GM12878 (cell line): Measurements from ENCODE around the gene PSRC1. TPM values are rescaled to one million over a fixed set of nuclear protein-coding genes. Genes with fewer than 3 reads are reported as not detected.

Experiments
- ATAC-seq: fragments of 200-7000 bp; cut with Tn5 transposase; 3 replicates; pipeline ENCODE4 v1.9.1; 2020; ENCODE audit warnings: mild to moderate bottlenecking, moderate library complexity
- BruUV-seq: library from RNA; stranded (reverse); fragments of 400-500 nt; replicated peaks from 2 replicates; lab custom pipeline; 2021; lab: Mats Ljungman, UMichigan
- CTCF ChIA-PET: fragments of 300-600 bp; sonication (Branson Sonifier 250); formaldehyde crosslinking; extraction: SDS; loops from one replicate; lab custom pipeline; 2021; ENCODE audit warnings: inconsistent platforms; lab: Yijun Ruan, JAX
- POLR2A ChIA-PET: fragments of 350-600 bp; formaldehyde crosslinking; extraction: SDS; loops from one replicate; lab custom pipeline; 2021; ENCODE audit warnings: inconsistent platforms; lab: Charles Lee
- RAD21 ChIA-PET: fragments of 300-600 bp; sonication (Branson Sonifier 250); formaldehyde crosslinking; loops from one replicate; lab custom pipeline; 2023; ENCODE audit warnings: antibody characterized with exemption; ENCODE audit not compliant: unreplicated experiment; lab: Charles Lee
- SMC1A ChIA-PET: fragments of 300-600 bp; sonication (Branson Sonifier 250); formaldehyde crosslinking; loops from one replicate; lab custom pipeline; 2023; ENCODE audit not compliant: unreplicated experiment, uncharacterized antibody; lab: Charles Lee
- DNase-seq: peaks from one replicate; pipeline ENCODE4 v3.0.0-alpha.2; 2011; ENCODE audit warnings: low read depth, low spot score
- FAIRE-seq: peaks from 3 replicates; lab custom pipeline; 2011; peaks lifted over from hg19 to GRCh38; lab: Jason Lieb, UNC
- H2AFZ ChIP-seq: 2 replicates; pipeline ENCODE4 v1.6.0; 2011; ENCODE audit warnings: low read depth, low read length, control low read depth; ENCODE audit not compliant: control insufficient read depth
- H3K27ac ChIP-seq: 2 replicates; pipeline ENCODE4 v1.5.1; 2011; ENCODE audit warnings: control low read depth; ENCODE audit not compliant: control insufficient read depth, insufficient read depth
- H3K27me3 ChIP-seq, 2 experiments: replicated peaks in 1 of 2; 2 replicates each; pipeline versions ENCODE4 v1.6.0 to v1.6.1; 2011; ENCODE audit warnings: low read length in 1 of 2; ENCODE audit not compliant: control insufficient read depth in 2 of 2, insufficient read depth in 2 of 2
- H3K36me3 ChIP-seq, 2 experiments: 2 replicates each; pipeline ENCODE4 v1.5.1; 2011; ENCODE audit warnings: low read length in 1 of 2; ENCODE audit not compliant: control insufficient read depth in 2 of 2, insufficient read depth in 2 of 2
- H3K4me1 ChIP-seq: 2 replicates; pipeline ENCODE4 v1.6.1; 2011; ENCODE audit warnings: mild to moderate bottlenecking, low read length, moderate library complexity, mixed read lengths; ENCODE audit not compliant: control insufficient read depth, insufficient read depth
- H3K4me2 ChIP-seq: 2 replicates; pipeline ENCODE4 v1.6.0; 2011; ENCODE audit warnings: control low read depth; ENCODE audit not compliant: control insufficient read depth, insufficient read depth
- H3K4me3 ChIP-seq: fragments of 200-600 bp; sonication (generic); 2 replicates; pipeline ENCODE4 v1.5.1; 2016
- H3K79me2 ChIP-seq: 2 replicates; pipeline ENCODE4 v1.6.0; 2011; ENCODE audit warnings: low read length; ENCODE audit not compliant: control insufficient read depth, insufficient read depth
- H3K9ac ChIP-seq: 2 replicates; pipeline ENCODE4 v1.8.0; 2011; ENCODE audit warnings: low read length, control low read depth, mixed read lengths; ENCODE audit not compliant: control insufficient read depth, insufficient read depth
- H3K9me3 ChIP-seq: replicated peaks from 3 replicates; pipeline ENCODE4 v1.5.1; 2011; ENCODE audit warnings: mild to moderate bottlenecking, low read length; ENCODE audit not compliant: control insufficient read depth, insufficient read depth
- H4K20me1 ChIP-seq: 2 replicates; pipeline ENCODE4 v1.6.0; 2011; ENCODE audit not compliant: control insufficient read depth, insufficient read depth
- FOXK2 ChIP-seq: fragments of 450-650 bp; IDR thresholded peaks from 2 replicates; pipeline ENCODE4 v1.6.1; 2017; ENCODE audit warnings: mild to moderate bottlenecking, moderate library complexity
- KDM1A ChIP-seq: fragments of 200-600 bp; sonication (generic); IDR thresholded peaks from 2 replicates; pipeline ENCODE4 v1.6.1; 2016; ENCODE audit warnings: borderline replicate concordance
- LARP7 ChIP-seq: fragments of 450-650 bp; IDR thresholded peaks from 2 replicates; pipeline ENCODE4 v1.6.1; 2017; ENCODE audit warnings: mild to moderate bottlenecking
- PAX8 ChIP-seq: fragments of 450-650 bp; IDR thresholded peaks from 2 replicates; pipeline ENCODE4 v1.6.1; 2017; ENCODE audit warnings: mild to moderate bottlenecking, moderate library complexity
- RBBP5 ChIP-seq: fragments of 200-600 bp; sonication (generic); conservative IDR thresholded peaks from 2 replicates; pipeline ENCODE4 v1.6.1; 2016
- TARDBP ChIP-seq: IDR thresholded peaks from 2 replicates; pipeline ENCODE4 v1.6.1; 2016; ENCODE audit warnings: borderline replicate concordance
- WRNIP1 ChIP-seq: IDR thresholded peaks from 2 replicates; pipeline ENCODE4 v1.6.1; 2011; ENCODE audit warnings: low read depth, low read length, improper control_type of control experiment, borderline replicate concordance
- WGBS: methylation state at CpG from one replicate; pipeline ENCODE4 v1.1.6; 2016; ENCODE audit warnings: low lambda C conversion rate; ENCODE audit not compliant: insufficient replicate concordance, insufficient coverage; ENCODE audit errors: missing lambda C conversion rate; 5-methylcytosine and 5-hydroxymethylcytosine counted together
- in situ Hi-C: fragments of 300-500 bp; cut with MboI; formaldehyde crosslinking; loops from 9 replicates; pipeline ENCODE4 v1.14.3; 2018; ENCODE audit warnings: mixed read lengths
- intact Hi-C: fragments of 100-400 bp; cut with micrococcal nuclease; formaldehyde crosslinking; loops from one replicate; pipeline ENCODE4 v1.14.2; 2022; ENCODE audit not compliant: unreplicated experiment
- polyA plus RNA-seq, 11 experiments: library from polyadenylated mRNA; depleted of rRNA in 4 of 11; unstranded in 6 of 11; stranded (reverse) in 5 of 11; fragments of >200 nt; fragmentation: Nextera tagmentation in 4 of 11; fragmentation: Illumina TruSeq in 1 of 11; extraction: Ambion mirVana in 4 of 11; extraction: Trizol in 1 of 11; gene quantifications; 1 replicate in 1 of 11; 2 replicates in 10 of 11; pipeline versions ENCODE4 v1.2.1 to v1.2.3, GENCODE V29; 2011 to 2016; ENCODE audit warnings: inconsistent platforms in 2 of 11, missing spikeins in 2 of 11, low read depth in 1 of 11
- total RNA-seq, 4 experiments: library from RNA; depleted of rRNA in 3 of 4; stranded (reverse); fragments of >200 nt in 3 of 4; fragmentation: Illumina TruSeq in 1 of 4; extraction: Trizol in 1 of 4; gene quantifications; 2 replicates each; pipeline versions ENCODE4 v1.2.1 to v1.2.3, GENCODE V29; 2013 to 2021
- TF ChIP-seq, protein P1 (sequence below), 3 experiments: IDR thresholded peaks in 2 of 3; conservative IDR thresholded peaks in 1 of 3; 2 replicates each; pipeline ENCODE4 v1.5.1; 2011; ENCODE audit warnings: low read depth in 3 of 3, low read length in 3 of 3, mild to moderate bottlenecking in 3 of 3, control low read depth in 2 of 3, moderate library complexity in 2 of 3, inconsistent platforms in 1 of 3, mixed read lengths in 1 of 3; ENCODE audit not compliant: control insufficient read depth in 2 of 3, insufficient read depth in 1 of 3; ENCODE audit errors: extremely low read depth in 1 of 3

The PSRC1 gene
- total and polyA plus RNA-seq, 10 of the 15 experiments (the other 5 are each of a cell fraction or from before 2014, with no cell fraction given), result 1.2 to 11.8 (median 4.9) TPM

GRCh38 chr1:109272831-109273547 is 10.0 kb downstream of the PSRC1 start:
- TF ChIP-seq LARP7 (no peak), RBBP5 (no peak), PAX8 (no peak), TARDBP (no peak), KDM1A (no peak), FOXK2 (no peak), WRNIP1 (no peak)
- TF ChIP-seq, protein P1, sequence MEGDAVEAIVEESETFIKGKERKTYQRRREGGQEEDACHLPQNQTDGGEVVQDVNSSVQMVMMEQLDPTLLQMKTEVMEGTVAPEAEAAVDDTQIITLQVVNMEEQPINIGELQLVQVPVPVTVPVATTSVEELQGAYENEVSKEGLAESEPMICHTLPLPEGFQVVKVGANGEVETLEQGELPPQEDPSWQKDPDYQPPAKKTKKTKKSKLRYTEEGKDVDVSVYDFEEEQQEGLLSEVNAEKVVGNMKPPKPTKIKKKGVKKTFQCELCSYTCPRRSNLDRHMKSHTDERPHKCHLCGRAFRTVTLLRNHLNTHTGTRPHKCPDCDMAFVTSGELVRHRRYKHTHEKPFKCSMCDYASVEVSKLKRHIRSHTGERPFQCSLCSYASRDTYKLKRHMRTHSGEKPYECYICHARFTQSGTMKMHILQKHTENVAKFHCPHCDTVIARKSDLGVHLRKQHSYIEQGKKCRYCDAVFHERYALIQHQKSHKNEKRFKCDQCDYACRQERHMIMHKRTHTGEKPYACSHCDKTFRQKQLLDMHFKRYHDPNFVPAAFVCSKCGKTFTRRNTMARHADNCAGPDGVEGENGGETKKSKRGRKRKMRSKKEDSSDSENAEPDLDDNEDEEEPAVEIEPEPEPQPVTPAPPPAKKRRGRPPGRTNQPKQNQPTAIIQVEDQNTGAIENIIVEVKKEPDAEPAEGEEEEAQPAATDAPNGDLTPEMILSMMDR (IDR thresholded peaks at IDR 0.05 in 2 of 3, conservative IDR thresholded peaks at IDR 0.05 in 1 of 3; ENCODE audit: control insufficient read depth in 2 of 3, extremely low read depth in 1 of 3, insufficient read depth in 1 of 3, low read depth in 3 of 3, low read length in 3 of 3), result no peak
- in situ Hi-C loops (no loop called here), intact Hi-C loops (no loop called here)
- Histone ChIP-seq H3K4me1 (no peaks in the 10 kb centered on the region), H3K79me2 (no peaks in the 10 kb centered on the region), H3K27me3 (peaks cover 0 to 1% of the 10 kb centered on the region in 2 experiments; a peak in 1 of 4 replicates), H3K4me2 (no peak overlapping the region), H3K9ac (no peak overlapping the region), H4K20me1 (no peaks in the 10 kb centered on the region), H2AFZ (no peak overlapping the region), H3K9me3 (no peaks in the 10 kb centered on the region), H3K27ac (no peak overlapping the region), H3K36me3 (no peaks in the 10 kb centered on the region), H3K4me3 (no peak overlapping the region)
- ChIA-PET POLR2A (no interaction called here), RAD21 (no interaction called here), SMC1A (no interaction called here), CTCF (interaction anchor here (1.1 kb wide), 1 partner anchor 260 kb away, joined by 3 read pairs; no protein-coding TSS in a partner anchor)
- BruUV-seq, result no TSS peak
- FAIRE-seq (no peak), ATAC-seq (no peak), DNase-seq (no peak)
- WGBS, result 45% methylated on average over 16 of the region's 16 CpGs
